HG02884 (cell line): Measurements from ENCODE around the gene MNS1.
"Not testable (repeated sequence)": the region's sequence is repeated elsewhere in the genome, so short reads cannot be mapped to it uniquely, and the experiment has no call there.

Experiments used
- ATAC-seq: cut with Tn5 transposase; IDR thresholded peaks from one replicate; pipeline ENCODE4 v1.9.1; 2021; ENCODE audit warnings: mild to moderate bottlenecking, moderate library complexity; ENCODE audit not compliant: unreplicated experiment

MNS1 gene

GRCh38 chr15:56454836-56455235 lies 10.1 kb downstream of the MNS1 start:
- ATAC-seq: no peak

DNA sequence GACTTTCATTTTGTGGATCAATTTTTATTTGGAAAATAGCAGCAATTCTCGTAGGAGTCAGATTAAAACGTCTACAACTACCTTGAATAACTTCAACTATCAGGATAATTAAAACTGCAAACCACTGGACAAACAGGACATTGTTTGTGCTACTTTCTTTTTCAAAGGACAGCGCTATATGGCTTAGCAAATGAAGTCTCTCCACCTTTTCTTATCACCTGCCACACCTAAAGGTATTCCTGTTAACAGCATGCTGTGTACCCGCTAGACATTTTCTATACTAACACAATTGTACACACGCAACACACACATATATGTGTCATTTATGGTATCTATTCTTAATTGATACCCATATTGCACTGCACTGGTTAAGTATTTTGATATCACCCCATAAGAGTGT lies 19.2 kb downstream of the MNS1 start:
- ATAC-seq: no peak

- ATAC-seq: no peak
Observed at GRCh38 chr15:56442354-56442753, 22.6 kb downstream of the MNS1 start.

- no peak for ATAC-seq
Observed at GRCh38 chr15:56440214-56440770, 24.6 kb downstream of the MNS1 start.

DNA sequence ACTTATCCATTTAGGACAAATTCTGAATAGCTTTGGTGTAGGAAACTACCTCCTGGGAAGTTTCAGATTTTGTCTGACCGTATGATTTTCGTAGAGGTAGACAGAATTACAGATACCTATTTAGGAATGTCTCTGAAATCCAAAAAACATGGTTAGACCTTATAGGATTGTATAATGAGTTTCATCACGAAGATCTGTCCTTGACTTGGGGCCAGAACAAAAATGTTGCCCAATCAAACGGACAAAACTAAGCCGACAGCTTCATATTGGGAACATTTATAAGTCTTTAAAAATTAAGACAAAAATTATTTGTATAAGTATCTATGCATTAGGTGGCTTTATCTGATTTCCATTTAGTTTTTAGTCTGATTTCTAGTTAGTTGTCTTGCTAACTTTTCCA lies 32.6 kb downstream of the MNS1 start:
- no peak for ATAC-seq

DNA sequence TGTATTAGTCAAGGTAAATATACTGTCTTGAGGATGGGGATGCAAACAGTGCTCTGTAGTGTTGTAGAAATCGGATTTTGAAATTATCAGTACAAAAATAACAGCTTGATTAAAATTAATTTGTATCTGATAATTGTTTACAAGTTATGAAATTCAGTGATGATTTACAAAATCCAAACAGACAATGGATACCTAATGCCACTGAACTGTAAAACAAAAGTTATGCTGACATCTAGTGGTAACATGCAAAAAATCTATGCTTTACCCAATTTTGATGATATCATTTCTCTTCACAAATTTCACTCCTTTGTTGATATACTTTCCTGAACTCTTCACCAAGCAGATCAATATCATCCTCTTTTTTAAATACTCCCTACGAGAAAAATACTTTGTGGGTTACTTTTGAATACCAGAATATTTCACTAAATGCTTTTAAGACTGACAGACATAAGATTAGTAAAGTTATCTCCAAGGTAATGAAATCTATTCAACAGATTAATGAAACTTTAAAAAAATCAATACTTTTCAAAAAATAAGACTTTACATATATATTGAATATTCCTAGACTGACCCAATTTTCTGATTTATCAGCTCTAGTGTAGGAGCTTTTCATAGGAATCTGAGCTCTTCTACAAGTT lies 36.0 kb downstream of the MNS1 start:
- ATAC-seq: no peak

GRCh38 chr15:56425976-56426375 lies 39.0 kb downstream of the MNS1 start:
- no peak for ATAC-seq

- no peak for ATAC-seq
Observed at GRCh38 chr15:56425276-56425675, 39.7 kb downstream of the MNS1 start.

- ATAC-seq: not testable (repeated sequence)
Observed at GRCh38 chr15:56413114-56413733, 51.7 kb downstream of the MNS1 start.

GRCh38 chr15:56411122-56411749 lies 53.7 kb downstream of the MNS1 start:
- no peak for ATAC-seq

- ATAC-seq: no peak
Observed at GRCh38 chr15:56410721-56411120, 54.2 kb downstream of the MNS1 start.

- not testable (repeated sequence) for ATAC-seq
Observed at GRCh38 chr15:56399209-56399608, 65.7 kb downstream of the MNS1 start.

DNA sequence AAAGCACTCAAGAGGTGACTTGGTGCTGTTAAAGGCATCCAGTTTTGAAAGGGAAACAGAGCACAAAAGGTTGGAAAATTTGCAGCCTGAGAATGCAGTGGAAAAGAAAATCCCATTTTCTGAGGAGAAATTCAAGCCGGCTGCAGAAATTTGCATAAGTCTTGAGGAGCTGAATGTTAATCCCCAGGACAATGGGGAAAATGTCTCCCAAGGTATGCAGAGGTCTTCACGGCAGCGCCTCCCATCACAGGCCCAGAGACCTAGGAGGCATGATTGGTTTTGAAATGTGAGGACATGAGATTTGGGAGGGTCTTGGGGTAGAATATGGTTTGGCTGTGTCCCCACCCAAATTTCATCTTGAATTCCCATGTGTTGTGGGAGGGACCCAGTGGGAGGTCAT lies 67.6 kb downstream of the MNS1 start:
- not testable (repeated sequence) for ATAC-seq

DNA sequence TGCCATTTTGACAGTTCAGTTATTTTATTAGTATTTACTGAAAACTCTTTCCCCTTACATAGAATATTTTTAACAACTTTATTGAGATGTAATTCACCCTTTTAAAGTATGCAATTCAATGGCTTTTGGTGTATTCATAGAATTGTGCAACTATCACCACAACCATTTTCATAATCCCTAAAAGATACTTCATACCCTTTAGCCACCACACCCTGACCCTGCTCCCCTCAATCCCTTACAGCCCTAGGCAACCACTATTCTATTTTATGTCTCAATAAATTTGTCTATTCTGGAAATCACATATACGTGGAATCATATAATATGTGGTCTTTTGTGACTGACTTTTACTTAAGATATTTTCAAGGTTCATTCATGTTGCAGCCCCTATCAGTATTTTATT lies 70.0 kb downstream of the MNS1 start:
- ATAC-seq: no peak

GRCh38 chr15:56393277-56393676 lies 71.7 kb downstream of the MNS1 start:
- ATAC-seq: no peak

DNA sequence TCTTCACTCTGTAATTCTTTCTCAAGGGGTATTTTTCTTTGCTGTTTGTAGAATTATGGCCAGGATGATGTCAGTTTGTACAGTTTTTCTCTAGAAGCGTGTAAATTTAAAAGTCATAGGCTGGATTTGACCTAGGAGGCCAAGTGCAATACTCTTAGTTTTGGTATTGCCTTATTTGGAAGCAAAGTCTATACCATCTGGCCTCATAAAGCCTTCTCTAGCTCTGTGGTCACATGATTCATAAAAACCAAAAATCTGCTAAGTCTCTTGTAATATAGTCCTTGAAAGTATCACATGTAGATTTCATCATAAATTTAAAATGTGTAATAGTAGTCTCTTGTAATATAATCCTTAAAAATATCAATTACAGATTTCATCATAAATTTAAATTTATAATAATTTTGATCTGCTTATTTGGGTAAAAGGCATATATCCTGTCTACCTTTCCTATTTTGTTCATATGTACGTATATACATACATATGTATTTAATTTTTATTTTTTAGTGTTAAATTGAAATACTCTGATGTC lies 74.1 kb downstream of the MNS1 start:
- no peak for ATAC-seq

GRCh38 chr15:56385908-56386307 lies 79.0 kb downstream of the MNS1 start:
- no peak for ATAC-seq

DNA sequence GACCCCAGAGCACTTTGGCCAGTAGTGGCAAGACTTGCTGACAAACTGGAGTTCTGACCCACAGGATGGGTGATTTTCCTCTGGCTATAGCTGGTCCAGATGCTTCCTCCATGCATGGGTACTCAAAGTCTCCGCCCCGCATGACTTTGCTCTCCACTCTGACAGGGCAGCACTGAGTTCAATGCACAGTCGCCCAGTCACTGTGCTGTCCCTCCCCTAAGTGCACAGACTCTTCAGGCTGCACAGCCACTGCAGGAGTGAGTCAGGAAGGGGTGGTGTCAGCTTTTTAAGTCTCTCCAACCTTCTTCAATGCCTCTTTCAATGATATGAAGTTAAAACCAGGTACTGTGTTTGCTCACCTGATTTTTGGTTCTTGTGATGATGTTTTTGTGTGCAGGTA lies 81.9 kb downstream of the MNS1 start:
- no peak for ATAC-seq
